Measurements from ENCODE around the gene PSMD1.
"Not testable (repeated sequence)": the region's sequence is repeated elsewhere in the genome, so short reads cannot be mapped to it uniquely, and the experiment has no call there.

The PSMD1 gene

GRCh38 chr2:231059756-231060155 is 3.1 kb downstream of the PSMD1 start:
- H3K4me1 ChIP-seq (ENCODE audit: low read length): peaks cover 15% of the 10 kb centered on the region
- H4K20me1 ChIP-seq (ENCODE audit: insufficient read depth, low read length): no peaks in the 10 kb centered on the region
- H3K79me2 ChIP-seq (ENCODE audit: low read length): peaks cover 57% of the 10 kb centered on the region
- no peak overlapping the region for H3K4me2 ChIP-seq (ENCODE audit: low read length)
- no peak overlapping the region for H3K4me3 ChIP-seq (ENCODE audit: low read length)
- peaks cover 13% of the 10 kb centered on the region for H3K36me3 ChIP-seq (replicated peaks; ENCODE audit: low read depth, low read length)
- no peaks in the 10 kb centered on the region for H3K27me3 ChIP-seq (ENCODE audit: low read depth, low read length)
- no peak overlapping the region for H2AFZ ChIP-seq (ENCODE audit: low read depth, low read length)
- H3K9me3 ChIP-seq (ENCODE audit: insufficient read depth, low read length): no peaks in the 10 kb centered on the region
- H3K9ac ChIP-seq (ENCODE audit: low read length): no peak overlapping the region
- TF ChIP-seq EZH2phosphoT487 (IDR thresholded peaks at IDR 0.05; ENCODE audit: low read depth) (no peak), CTCF (IDR thresholded peaks at IDR 0.05; ENCODE audit: low read depth, low read length) (no peak)
- no peak overlapping the region for H3K27ac ChIP-seq (ENCODE audit: low read length)

- TF ChIP-seq CTCF (IDR thresholded peaks at IDR 0.05; ENCODE audit: low read depth, low read length) (no peak), EZH2phosphoT487 (IDR thresholded peaks at IDR 0.05; ENCODE audit: low read depth) (no peak)
- Histone ChIP-seq H3K27me3 (ENCODE audit: low read depth, low read length) (no peaks in the 10 kb centered on the region), H3K9me3 (ENCODE audit: insufficient read depth, low read length) (no peaks in the 10 kb centered on the region), H3K4me2 (ENCODE audit: low read length) (no peak overlapping the region), H2AFZ (ENCODE audit: low read depth, low read length) (no peak overlapping the region), H3K9ac (ENCODE audit: low read length) (no peak overlapping the region), H3K27ac (ENCODE audit: low read length) (no peak overlapping the region), H3K79me2 (ENCODE audit: low read length) (peaks cover 45% of the 10 kb centered on the region), H3K4me3 (ENCODE audit: low read length) (no peak overlapping the region), H4K20me1 (ENCODE audit: insufficient read depth, low read length) (no peaks in the 10 kb centered on the region), H3K4me1 (ENCODE audit: low read length) (peaks cover 13% of the 10 kb centered on the region), H3K36me3 (replicated peaks; ENCODE audit: low read depth, low read length) (peaks cover 26% of the 10 kb centered on the region)
Observed at GRCh38 chr2:231062776-231063175, 6.1 kb downstream of the PSMD1 start.

- H3K4me2 ChIP-seq (ENCODE audit: low read length): no peak overlapping the region
- H3K9ac ChIP-seq (ENCODE audit: low read length): no peak overlapping the region
- peaks cover 31% of the 10 kb centered on the region for H3K36me3 ChIP-seq (replicated peaks; ENCODE audit: low read depth, low read length)
- H3K27ac ChIP-seq (ENCODE audit: low read length): no peak overlapping the region
- peaks cover 8% of the 10 kb centered on the region; the same call in 1 of the 2 replicates for H3K4me1 ChIP-seq (ENCODE audit: low read length)
- H3K79me2 ChIP-seq (ENCODE audit: low read length): peaks cover 40% of the 10 kb centered on the region
- H3K4me3 ChIP-seq (ENCODE audit: low read length): no peak overlapping the region
- H3K27me3 ChIP-seq (ENCODE audit: low read depth, low read length): no peaks in the 10 kb centered on the region
- H2AFZ ChIP-seq (ENCODE audit: low read depth, low read length): no peak overlapping the region
- TF ChIP-seq EZH2phosphoT487 (IDR thresholded peaks at IDR 0.05; ENCODE audit: low read depth) (no peak), CTCF (IDR thresholded peaks at IDR 0.05; ENCODE audit: low read depth, low read length) (no peak)
- H4K20me1 ChIP-seq (ENCODE audit: insufficient read depth, low read length): no peaks in the 10 kb centered on the region
- H3K9me3 ChIP-seq (ENCODE audit: insufficient read depth, low read length): no peaks in the 10 kb centered on the region
Observed at GRCh38 chr2:231063347-231063746, 6.7 kb downstream of the PSMD1 start.

GRCh38 chr2:231065966-231066365 is 9.3 kb downstream of the PSMD1 start:
- Histone ChIP-seq H3K4me1 (ENCODE audit: low read length) (no peaks in the 10 kb centered on the region), H4K20me1 (ENCODE audit: insufficient read depth, low read length) (no peaks in the 10 kb centered on the region), H3K36me3 (replicated peaks; ENCODE audit: low read depth, low read length) (peaks cover 37% of the 10 kb centered on the region), H3K9ac (ENCODE audit: low read length) (no peak overlapping the region), H3K79me2 (ENCODE audit: low read length) (peaks cover 13% of the 10 kb centered on the region), H3K9me3 (ENCODE audit: insufficient read depth, low read length) (no peaks in the 10 kb centered on the region), H2AFZ (ENCODE audit: low read depth, low read length) (no peak overlapping the region), H3K4me2 (ENCODE audit: low read length) (no peak overlapping the region), H3K27ac (ENCODE audit: low read length) (no peak overlapping the region), H3K4me3 (ENCODE audit: low read length) (no peak overlapping the region), H3K27me3 (ENCODE audit: low read depth, low read length) (no peaks in the 10 kb centered on the region)
- no peak for TF ChIP-seq EZH2phosphoT487 (IDR thresholded peaks at IDR 0.05; ENCODE audit: low read depth)
- TF ChIP-seq CTCF (IDR thresholded peaks at IDR 0.05; ENCODE audit: low read depth, low read length): no peak

GRCh38 chr2:231067531-231067930 is 10.9 kb downstream of the PSMD1 start:
- H4K20me1 ChIP-seq (ENCODE audit: insufficient read depth, low read length); H3K4me1 ChIP-seq (ENCODE audit: low read length); H2AFZ ChIP-seq (ENCODE audit: low read depth, low read length); H3K4me2 ChIP-seq (ENCODE audit: low read length); H3K9ac ChIP-seq (ENCODE audit: low read length); H3K4me3 ChIP-seq (ENCODE audit: low read length); H3K27me3 ChIP-seq (ENCODE audit: low read depth, low read length); H3K79me2 ChIP-seq (ENCODE audit: low read length); H3K9me3 ChIP-seq (ENCODE audit: insufficient read depth, low read length); H3K27ac ChIP-seq (ENCODE audit: low read length): not testable (repeated sequence)
- H3K36me3 ChIP-seq (replicated peaks; ENCODE audit: low read depth, low read length): peaks cover 33% of the 10 kb centered on the region

Data from OCI-LY3 (cell line).